HG03342 (cell line): Measurements from ENCODE around the gene GOT1.
A peak's percentile ranks its signal among the peaks of the same experiment; 100 is the strongest.

Experiments used
- ATAC-seq: cut with Tn5 transposase; IDR thresholded peaks from one replicate; pipeline ENCODE4 v1.9.1; 2021; ENCODE audit warnings: mild to moderate bottlenecking, moderate library complexity; ENCODE audit not compliant: unreplicated experiment

The GOT1 gene

DNA sequence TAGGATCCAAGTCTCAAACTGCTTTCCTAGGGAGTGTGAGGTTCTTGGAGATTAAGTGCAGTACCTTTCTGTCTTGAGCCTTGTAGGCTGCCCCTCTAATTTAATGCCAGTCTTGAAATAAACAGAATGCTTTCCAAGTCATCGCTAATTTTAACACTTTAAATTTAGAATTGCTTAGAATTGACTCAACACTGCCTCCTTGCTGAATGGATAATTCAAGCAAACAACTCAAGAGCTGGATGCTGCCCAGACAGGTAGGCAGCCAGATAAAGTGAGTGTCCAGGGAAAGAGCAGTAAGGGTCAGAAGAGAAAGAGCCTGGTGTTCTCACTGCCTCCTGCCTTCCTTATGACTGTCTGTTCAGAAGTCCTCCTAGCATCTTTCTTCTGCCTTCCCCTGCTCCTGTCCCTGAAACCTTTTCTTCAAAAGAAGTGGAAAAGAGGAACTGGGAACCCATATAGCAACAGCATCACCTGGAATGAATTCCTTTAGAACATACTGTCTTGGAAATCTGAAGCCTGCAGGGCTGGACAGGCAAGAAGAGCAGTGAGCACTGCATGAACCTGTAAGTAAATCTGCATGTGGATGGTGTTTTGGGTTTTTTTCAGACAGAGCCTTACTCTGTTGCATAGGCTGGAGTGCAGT lies 3.1 kb upstream of the GOT1 start:
- ATAC-seq = no peak

DNA sequence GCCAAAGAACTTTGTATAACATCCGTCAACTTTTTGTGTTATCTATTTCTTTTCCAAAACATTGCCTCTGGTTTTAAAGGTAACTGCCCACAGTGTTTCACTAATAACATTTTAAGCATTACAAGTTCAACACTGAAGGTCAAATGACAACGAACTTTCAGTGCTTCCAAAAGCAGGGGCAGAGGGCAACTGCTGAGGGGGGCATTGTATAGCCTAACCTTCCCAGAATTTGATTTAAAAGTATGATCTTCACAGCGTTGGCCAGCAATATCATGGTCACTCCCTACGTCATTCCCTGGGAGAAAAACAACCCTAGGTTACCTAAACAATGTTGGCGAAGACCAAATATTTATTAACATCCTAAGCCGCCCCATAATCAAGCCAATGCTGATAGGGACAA lies 2.5 kb upstream of the GOT1 start:
- ATAC-seq = no peak

GRCh38 chr10:99432047-99432446 lies 1.6 kb upstream of the GOT1 start:
- no peak for ATAC-seq

GRCh38 chr10:99431190-99431760 lies 851 bp upstream of the GOT1 start:
- no peak for ATAC-seq

- ATAC-seq = no peak
These were observed 341 bp downstream of the GOT1 start for GRCh38 chr10:99430116-99430450.

DNA sequence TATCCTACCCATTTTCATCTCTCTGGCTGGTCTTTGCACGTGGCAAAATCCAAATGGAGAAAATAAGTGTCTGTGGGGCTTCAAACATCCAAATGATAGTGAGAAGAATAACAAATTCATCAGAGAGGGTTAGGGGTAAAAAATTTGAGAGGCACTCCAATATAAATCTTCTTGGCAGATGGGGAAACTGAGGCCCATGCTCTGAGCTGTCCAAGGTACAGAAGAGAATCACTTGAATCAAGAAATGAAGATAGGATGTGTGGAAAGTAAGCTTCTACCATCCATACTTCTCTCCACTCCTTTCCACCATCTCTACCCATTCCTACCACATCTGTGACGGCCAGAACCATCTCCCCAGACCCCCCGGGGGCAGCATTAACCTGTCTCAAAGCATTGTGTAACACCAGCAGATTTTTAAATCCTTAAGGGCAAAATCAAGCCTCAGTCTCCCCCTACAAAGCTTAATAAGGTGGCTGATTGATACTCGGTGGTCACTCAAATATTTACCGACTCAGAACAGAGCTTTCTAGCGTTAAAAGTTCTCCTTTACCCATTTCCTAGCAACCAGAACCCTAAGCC lies 818 bp downstream of the GOT1 start:
- no peak for ATAC-seq

- no peak for ATAC-seq
These were observed 2.7 kb downstream of the GOT1 start for GRCh38 chr10:99427566-99428190.

DNA sequence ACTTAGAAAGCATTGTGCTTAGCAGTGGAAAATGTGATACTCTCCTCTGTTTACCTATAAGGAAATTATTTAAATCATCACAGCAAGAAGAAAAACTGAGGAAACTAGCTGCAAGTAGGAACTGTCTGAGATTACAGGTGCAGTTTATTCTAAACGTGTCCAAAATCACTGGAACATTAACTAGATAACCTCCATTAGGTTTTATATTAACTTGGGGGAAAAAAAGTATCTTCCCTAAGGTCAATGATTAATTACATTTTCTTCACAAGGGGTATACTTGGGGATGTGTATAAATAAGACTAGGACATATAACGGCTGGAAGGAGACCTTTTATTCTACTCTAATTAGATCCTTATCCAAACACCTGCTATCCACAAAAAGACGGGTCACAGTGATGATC lies 3.7 kb downstream of the GOT1 start:
- no peak for ATAC-seq

DNA sequence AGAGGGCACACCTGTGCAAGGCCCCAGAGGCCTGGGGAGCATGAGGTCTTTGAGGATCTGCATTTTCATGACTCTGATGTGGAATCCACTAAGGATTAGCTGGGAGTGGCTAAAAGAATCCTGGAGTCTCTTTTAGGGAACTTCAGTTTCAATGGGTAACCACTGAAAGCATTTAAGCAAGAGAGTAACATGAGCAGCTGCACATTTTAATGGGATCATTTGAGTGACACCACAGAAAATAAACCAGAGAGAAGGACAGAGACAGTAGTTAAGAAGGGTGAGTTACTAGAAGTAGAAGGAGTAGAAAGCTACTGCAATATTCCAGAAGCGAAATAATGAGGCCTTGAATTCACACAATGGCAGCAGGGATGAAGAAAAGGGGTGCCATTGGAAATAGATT lies 5.2 kb downstream of the GOT1 start:
- no peak for ATAC-seq

DNA sequence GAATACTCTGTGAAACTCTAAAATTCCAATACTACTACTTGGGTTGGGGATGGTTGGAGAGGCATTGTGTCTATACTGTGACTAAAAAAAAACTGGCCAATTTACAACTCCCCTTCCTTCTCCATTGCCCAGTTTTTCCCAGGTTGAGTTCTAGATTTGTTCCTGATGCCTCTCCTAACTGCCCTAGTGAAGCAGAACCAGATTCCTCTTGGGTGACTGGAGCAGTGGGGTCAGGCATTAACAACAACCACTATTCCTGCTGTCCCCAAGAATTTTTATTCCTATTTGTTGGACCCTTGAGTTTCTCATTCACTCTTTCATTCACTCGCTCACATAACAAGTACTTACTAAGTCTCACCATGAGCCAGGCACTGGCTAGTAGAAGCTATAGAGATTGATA lies 5.8 kb downstream of the GOT1 start:
- ATAC-seq = no peak

GRCh38 chr10:99422529-99423096 lies 7.8 kb downstream of the GOT1 start:
- ATAC-seq = no peak

DNA sequence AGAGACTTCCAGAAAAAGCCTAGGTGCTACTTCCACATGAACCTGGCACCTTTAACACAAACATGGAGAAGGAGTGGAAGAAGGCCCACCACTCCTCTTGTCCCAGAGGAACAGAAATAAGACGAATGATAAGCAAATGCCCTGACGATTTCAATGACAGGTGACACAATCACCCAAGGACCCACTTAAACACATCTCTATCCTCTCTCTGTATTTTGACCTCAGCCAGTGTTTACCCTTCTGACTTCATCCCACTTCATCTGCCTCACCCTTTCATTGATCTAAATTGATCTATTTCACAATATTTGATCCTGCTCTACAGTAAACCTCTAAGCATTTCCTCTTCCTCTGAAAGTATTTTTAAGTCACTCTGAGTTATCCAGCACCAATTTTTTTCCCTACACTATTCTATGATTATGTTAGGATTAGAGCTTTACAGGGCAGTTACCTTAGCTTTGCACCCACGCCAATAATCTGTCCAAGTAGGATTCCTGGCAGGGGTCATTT lies 9.1 kb downstream of the GOT1 start:
- no peak for ATAC-seq

DNA sequence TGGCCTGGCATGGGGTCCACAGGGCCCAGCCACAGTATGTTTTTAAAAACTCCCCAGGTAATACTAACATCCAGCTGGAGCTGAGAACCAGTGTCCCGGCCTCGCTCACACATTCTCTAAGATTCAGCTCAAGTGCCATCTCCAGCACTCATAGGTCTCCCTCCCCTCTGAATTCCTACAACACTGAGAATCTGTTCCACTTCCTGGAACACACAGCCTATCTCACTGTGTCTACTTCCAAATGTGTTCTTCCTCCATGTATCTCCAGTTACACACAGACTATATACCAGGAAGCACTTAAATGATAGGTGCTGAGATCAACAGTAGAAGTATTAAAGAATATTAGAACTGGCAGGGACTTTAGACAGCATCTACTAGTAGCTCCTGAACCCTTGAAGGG lies 10.7 kb downstream of the GOT1 start:
- ATAC-seq = no peak

DNA sequence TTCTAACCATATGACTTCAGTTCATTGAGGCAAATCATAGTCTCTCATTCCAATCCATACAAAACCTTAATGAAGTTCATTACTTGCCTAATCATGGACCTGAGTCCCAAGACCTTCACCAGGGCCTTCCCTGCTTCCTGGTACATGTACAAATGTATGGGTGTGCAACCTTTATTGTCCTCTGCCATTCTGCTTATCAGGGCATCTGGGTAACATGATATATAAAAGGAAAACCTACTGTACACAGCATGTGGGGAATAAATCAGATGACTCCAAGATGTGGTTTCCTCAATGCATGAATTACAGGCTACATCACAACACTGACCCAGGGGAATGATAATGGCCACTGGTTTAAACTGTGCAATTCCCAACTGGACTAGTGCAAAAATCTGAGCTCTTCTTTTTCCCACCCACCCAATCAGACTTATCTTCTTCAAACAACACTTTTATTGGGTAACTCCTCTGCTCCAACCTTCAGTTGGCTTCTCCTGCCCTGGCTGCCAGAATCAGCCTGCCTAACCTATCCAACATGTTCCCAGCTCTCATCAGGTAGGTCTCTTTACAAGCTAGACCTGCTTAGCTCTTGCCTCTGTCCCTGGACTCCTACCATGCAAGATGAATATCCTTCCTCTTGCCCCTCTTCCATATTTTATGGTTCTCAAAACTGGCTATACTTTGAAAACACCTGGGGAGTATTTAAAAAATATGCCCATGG lies 11.4 kb downstream of the GOT1 start:
- no peak for ATAC-seq

DNA sequence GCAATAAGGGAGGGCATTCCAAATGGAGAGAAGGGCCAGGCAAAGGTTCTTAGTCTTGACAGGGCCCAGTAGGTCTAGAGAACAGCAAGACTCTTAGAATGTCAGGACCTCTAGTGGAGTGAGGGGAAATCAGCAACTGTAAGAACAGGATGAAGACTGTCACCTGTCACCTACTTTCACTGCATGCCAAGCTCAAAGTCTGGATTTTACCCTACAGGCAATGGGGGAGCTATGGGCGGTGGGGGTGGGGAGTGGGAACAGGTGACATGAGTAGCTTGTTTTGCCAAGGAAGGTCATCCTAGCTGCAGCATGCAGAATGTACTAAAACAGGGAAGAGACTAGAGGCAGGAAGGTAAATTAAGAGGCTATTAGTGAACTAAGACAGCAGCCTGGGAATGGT lies 18.3 kb downstream of the GOT1 start:
- ATAC-seq = no peak

DNA sequence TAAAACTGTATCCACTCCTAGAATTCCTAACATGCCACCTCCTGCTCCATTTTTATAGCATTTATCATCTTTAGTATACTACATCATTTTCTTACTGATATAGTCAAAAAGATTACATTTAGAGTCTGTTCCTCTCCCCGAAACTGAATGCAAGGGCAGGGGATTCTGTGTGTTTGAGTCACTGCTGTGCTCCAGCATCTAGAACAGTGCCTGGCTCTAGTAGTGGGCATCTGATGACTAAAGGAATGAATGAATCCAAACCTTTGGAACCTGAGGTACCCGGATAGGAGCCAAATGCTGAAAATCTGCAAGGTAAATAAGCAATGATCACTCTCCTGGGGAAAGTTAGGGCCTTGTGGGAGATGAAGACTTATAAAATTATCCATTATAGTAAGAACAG lies 18.9 kb downstream of the GOT1 start:
- ATAC-seq = no peak

GRCh38 chr10:99410876-99411275 lies 19.5 kb downstream of the GOT1 start:
- no peak for ATAC-seq

DNA sequence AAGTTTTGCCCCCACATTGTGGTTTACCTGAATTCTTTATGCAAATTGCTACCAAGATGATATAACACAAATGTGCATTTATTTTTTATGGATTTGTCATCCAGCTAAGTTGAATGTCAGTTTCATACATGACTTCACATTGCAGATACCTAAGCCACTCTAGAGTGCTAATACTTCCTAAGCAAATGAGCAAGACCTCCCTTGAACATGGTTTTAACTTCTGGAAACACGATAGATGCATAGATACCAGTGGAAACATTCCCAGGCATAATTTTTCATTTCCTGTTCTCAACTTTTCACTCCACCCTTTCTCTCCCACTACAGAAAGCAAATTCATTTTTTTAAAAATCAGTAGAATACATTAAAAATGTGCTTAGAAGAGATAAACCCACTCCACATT lies 20.3 kb downstream of the GOT1 start:
- ATAC-seq = no peak

DNA sequence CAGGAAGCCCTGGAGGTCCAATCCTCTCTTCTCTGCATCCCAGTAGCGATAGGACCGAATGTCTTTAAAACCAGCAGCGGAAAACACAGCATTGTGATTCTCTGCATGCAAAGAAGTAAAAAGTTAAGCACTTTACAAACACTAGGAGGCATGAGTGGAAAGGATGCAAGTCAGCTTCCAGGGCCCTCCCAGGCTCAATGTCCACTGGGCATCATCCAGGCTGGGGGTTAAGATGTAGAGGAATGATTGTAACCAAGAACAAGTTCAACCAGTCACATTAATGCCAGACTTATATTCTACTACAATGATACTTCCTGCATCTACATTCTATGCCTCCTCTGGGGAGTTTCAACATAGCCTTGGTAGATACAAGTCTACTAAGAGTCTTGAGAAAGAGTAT lies 24.3 kb downstream of the GOT1 start:
- ATAC-seq = no peak

DNA sequence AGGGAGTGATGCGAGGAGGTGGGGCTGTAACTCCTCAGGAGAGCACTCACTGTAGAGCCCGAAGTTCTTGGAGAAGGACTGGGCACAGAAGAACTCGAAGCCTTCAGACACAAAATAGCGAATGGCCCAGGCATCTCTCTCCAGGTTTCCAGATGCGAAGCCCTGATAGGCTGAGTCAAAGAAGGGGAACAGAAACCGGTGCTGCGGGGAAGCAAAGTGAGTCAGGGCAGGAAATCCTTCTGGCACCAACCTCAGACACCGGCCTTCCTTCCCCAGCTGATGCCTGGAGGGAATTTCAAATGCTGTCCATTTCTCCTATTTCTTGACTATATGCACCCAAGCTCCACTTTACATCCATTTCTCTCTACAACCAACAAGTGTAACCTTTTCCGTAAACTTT lies 26.8 kb downstream of the GOT1 start:
- ATAC-seq = peak; percentile 84

GRCh38 chr10:99399664-99400063 lies 30.8 kb downstream of the GOT1 start:
- no peak for ATAC-seq
